ENCODE results near the gene DYNLL1.

DNA sequence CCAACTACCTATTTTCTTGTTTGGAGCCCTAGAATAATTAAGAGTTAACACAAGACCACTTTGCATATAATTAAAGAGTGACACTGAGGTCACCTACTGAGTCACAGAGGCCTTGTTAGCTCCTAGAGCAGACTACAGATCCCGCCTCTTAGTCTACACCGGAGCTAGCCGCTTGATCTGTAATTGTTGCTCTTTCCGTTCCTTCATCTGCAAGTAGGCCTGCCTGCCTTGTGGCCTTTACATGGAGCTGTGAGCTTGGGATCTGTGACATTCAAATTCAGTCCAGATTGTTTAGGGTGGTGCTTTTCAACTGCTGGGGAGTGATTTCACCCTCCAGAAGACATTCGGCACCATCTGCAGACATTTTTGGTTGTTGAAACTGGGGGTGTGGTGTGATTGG lies 5.6 kb upstream of the DYNLL1 start:
- TF ChIP-seq, protein P1, sequence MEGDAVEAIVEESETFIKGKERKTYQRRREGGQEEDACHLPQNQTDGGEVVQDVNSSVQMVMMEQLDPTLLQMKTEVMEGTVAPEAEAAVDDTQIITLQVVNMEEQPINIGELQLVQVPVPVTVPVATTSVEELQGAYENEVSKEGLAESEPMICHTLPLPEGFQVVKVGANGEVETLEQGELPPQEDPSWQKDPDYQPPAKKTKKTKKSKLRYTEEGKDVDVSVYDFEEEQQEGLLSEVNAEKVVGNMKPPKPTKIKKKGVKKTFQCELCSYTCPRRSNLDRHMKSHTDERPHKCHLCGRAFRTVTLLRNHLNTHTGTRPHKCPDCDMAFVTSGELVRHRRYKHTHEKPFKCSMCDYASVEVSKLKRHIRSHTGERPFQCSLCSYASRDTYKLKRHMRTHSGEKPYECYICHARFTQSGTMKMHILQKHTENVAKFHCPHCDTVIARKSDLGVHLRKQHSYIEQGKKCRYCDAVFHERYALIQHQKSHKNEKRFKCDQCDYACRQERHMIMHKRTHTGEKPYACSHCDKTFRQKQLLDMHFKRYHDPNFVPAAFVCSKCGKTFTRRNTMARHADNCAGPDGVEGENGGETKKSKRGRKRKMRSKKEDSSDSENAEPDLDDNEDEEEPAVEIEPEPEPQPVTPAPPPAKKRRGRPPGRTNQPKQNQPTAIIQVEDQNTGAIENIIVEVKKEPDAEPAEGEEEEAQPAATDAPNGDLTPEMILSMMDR (IDR thresholded peaks at IDR 0.05; ENCODE audit: low read depth, low read length, missing input control), result no peak
- no peak for TF ChIP-seq HNF4G (IDR thresholded peaks at IDR 0.05)
- no peak for TF ChIP-seq SP1 (IDR thresholded peaks at IDR 0.05)
- TF ChIP-seq NR2F2 (IDR thresholded peaks at IDR 0.05), result no peak
- no peak for TF ChIP-seq TAF1 (conservative IDR thresholded peaks at IDR 0.05)
- TF ChIP-seq JUND (IDR thresholded peaks at IDR 0.05), result no peak
- no peak for TF ChIP-seq RAD21 (IDR thresholded peaks at IDR 0.05)
- TF ChIP-seq, protein P2, sequence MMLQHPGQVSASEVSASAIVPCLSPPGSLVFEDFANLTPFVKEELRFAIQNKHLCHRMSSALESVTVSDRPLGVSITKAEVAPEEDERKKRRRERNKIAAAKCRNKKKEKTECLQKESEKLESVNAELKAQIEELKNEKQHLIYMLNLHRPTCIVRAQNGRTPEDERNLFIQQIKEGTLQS (IDR thresholded peaks at IDR 0.05), result no peak
- TF ChIP-seq, protein P3, sequence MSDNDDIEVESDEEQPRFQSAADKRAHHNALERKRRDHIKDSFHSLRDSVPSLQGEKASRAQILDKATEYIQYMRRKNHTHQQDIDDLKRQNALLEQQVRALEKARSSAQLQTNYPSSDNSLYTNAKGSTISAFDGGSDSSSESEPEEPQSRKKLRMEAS (IDR thresholded peaks at IDR 0.05), result no peak
- no peak for TF ChIP-seq EGR1 (IDR thresholded peaks at IDR 0.05; ENCODE audit: low read depth in 2 of 2)
- no peak for TF ChIP-seq FOXA1 (IDR thresholded peaks at IDR 0.05)
- TF ChIP-seq, protein P4, sequence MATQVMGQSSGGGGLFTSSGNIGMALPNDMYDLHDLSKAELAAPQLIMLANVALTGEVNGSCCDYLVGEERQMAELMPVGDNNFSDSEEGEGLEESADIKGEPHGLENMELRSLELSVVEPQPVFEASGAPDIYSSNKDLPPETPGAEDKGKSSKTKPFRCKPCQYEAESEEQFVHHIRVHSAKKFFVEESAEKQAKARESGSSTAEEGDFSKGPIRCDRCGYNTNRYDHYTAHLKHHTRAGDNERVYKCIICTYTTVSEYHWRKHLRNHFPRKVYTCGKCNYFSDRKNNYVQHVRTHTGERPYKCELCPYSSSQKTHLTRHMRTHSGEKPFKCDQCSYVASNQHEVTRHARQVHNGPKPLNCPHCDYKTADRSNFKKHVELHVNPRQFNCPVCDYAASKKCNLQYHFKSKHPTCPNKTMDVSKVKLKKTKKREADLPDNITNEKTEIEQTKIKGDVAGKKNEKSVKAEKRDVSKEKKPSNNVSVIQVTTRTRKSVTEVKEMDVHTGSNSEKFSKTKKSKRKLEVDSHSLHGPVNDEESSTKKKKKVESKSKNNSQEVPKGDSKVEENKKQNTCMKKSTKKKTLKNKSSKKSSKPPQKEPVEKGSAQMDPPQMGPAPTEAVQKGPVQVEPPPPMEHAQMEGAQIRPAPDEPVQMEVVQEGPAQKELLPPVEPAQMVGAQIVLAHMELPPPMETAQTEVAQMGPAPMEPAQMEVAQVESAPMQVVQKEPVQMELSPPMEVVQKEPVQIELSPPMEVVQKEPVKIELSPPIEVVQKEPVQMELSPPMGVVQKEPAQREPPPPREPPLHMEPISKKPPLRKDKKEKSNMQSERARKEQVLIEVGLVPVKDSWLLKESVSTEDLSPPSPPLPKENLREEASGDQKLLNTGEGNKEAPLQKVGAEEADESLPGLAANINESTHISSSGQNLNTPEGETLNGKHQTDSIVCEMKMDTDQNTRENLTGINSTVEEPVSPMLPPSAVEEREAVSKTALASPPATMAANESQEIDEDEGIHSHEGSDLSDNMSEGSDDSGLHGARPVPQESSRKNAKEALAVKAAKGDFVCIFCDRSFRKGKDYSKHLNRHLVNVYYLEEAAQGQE (IDR thresholded peaks at IDR 0.05), result no peak
- no peak for TF ChIP-seq GABPA (IDR thresholded peaks at IDR 0.05 in 1 of 2, conservative IDR thresholded peaks at IDR 0.05 in 1 of 2)

Measured in liver (tissue), 3 donors.